ENCODE data around the gene LRRC56.
"Not testable (repeated sequence)": the region's sequence is repeated elsewhere in the genome, so short reads cannot be mapped to it uniquely, and the experiment has no call there.

Gene LRRC56

DNA sequence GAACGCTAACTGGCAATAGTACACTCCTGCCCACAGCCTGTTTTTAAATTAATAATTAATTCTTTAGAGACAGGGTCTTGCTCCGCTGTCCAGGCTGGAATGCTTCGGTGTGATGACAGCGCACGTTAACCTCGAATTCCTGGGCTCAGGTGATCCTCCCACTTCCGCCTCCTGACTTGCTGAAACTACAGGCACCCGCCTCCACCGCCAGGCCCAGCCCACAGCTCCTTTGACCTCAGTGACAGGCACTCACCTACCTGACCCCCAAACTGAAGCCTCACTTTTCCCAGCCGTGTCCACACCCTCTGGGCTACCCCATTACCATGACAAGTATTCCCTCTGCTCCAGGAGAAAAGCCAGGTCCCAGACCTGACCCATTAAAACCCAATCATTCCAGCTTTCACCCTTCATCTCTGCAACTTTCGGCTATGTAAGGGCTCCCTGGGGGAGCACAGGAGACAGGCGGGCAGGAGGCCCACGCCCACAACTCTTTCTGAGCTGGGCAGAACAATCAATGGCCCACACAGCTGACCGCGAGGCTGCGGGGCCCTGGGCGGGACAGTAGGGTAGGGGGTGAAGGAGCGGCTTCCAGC, 22.5 kb downstream of the LRRC56 start:
- DNase-seq (ENCODE audit: low read depth) = no peak

DNA sequence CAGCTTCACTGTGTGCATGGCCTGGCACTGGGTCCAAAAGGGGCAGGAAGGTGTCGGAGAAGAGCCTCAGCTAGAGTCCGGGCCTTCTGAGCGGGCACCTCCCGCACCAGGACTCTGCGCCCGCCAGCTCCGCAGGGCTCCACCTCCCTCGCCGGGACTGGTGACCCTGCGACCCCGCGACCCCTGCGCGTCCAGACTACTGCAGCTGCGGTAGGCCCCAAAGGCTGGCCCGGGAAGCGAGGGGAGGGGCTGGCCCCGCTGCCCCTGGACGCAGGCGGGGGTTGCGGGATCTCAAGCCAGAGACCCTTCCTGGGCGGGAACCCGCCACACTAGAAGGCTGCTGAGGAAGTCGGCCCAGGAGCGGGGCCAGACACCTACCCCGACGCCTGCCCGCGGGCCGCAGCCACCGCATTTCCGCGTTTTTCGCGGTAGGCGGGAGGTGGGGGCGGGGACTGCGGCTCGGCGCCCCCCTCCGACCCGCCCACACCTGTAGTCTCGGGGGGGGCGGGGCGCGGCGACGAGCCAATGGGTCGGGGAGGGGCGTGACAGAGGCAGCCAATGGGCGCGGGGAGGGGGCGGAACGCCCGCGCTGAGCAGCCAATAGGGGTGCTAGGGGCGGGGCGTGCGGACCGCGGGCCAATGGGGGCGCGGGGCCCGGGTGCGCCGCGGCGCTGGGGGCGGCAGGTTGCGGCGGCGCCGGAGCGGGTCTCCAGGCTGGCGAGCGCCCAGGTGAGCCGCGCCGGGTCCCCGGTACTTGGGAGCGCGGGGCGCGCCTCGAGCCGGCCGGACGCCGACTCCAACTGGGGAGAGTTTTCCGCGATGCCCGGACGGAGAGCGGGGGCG, 23.2 kb downstream of the LRRC56 start, which contains the start of the genes LMNTD2 and RASSF7:
LMNTD2 (minus strand) TSS at position 434 of the 843 bp plus-strand sequence; CDS start at position 412, 22 bp downstream.
RASSF7 (plus strand) TSS at position 666 of the 843 bp plus-strand sequence. CDS start 799 bp downstream, outside the sequence.
- DNase-seq (ENCODE audit: low read depth) = peak; percentile 93

DNA sequence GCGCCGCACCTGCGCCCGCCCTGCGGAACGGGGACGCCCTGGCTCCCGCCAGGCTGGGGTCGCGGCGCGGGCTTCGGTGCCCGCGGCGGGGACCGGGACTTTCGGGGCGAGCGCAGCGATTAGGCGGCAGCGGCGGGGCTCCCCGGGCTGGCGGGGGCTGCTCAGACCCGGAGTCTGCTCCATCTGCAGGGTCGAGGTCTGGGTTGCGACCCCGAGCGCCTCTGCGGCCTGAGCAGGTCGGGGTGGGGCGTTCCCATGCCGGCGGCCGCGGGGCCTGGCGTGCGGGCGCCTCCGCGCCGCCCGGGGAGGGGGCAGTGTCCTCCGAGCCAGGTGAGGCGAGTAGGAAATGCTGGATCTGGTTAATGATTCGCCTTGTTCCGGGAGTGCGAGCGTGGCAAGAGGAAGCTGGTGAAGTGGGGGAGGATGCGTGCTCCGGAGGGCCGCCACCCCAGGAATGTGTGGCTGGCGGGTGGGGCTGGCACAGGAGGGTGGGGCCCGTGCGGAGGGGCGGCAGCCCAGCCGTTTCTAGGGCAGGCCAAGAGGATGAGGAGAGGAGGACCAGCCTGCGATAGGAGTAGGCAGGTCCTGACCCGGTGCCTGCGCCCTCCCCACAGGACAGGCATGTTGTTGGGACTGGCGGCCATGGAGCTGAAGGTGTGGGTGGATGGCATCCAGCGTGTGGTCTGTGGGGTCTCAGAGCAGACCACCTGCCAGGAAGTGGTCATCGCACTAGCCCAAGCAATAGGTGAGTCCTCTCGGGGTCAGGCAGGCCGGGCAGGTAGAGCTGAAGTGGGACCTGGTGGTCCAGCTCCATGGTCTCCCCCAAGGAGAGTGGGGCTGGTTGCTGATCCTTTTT, 24.0 kb downstream of the LRRC56 start:
- no peak for DNase-seq (ENCODE audit: low read depth)

DNA sequence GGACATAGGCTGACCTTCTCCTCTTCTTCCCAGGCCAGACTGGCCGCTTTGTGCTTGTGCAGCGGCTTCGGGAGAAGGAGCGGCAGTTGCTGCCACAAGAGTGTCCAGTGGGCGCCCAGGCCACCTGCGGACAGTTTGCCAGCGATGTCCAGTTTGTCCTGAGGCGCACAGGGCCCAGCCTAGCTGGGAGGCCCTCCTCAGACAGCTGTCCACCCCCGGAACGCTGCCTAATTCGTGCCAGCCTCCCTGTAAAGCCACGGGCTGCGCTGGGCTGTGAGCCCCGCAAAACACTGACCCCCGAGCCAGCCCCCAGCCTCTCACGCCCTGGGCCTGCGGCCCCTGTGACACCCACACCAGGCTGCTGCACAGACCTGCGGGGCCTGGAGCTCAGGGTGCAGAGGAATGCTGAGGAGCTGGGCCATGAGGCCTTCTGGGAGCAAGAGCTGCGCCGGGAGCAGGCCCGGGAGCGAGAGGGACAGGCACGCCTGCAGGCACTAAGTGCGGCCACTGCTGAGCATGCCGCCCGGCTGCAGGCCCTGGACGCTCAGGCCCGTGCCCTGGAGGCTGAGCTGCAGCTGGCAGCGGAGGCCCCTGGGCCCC, 24.8 kb downstream of the LRRC56 start:
- no peak for DNase-seq (ENCODE audit: low read depth)

DNA sequence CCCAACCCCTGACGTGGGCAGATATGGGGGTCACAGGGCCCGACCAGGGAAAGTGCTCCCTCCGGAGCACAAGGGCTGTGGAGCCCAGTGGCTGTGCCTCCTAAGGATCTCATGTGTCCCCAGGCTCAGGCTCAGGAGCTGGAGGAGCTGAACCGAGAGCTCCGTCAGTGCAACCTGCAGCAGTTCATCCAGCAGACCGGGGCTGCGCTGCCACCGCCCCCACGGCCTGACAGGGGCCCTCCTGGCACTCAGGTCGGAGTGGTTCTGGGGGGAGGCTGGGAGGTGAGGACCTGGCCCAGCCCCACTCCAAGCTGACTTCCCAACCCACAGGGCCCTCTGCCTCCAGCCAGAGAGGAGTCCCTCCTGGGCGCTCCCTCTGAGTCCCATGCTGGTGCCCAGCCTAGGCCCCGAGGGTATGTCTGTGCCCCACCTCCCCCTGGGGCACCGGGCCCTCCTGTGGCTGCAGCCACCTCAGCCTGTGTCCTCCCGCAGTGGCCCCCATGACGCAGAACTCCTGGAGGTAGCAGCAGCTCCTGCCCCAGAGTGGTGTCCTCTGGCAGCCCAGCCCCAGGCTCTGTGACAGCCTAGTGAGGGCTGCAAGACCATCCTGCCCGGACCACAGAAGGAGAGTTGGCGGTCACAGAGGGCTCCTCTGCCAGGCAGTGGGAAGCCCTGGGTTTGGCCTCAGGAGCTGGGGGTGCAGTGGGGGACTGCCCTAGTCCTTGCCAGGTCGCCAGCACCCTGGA, 25.9 kb downstream of the LRRC56 start:
- DNase-seq (ENCODE audit: low read depth) = no peak

DNA sequence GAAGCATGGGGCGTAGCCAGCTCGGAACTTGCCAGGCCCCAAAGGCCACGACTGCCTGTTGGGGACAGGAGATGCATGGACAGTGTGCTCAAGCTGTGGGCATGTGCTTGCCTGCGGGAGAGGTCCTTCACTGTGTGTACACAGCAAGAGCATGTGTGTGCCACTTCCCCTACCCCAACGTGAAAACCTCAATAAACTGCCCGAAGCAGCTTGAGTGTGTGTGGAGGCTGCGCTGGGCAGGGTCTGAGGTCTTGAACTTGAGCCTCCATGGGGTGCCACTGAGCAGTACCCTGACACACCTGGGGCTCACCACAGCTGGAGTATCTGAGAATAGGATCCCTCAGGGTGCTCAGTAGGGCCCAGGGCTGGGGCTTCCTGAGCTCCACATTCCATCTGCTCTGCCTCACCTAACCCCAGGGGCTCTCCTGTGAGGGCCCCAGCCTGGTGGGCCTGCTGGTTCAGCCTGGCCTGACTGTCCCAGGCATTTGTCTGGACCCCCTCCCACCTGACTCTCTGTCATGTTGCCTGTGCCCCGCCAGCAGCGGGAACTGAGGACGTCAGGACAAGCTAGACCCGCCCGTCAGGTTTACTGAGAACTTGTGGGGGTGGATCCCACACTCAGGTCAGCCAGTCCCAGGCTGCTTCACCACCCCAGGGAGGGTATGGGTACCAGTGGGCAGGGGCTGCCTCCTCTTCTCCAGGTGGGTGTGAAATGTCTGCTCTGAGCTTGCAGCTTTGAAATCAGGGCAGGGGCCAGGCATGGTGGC, 26.7 kb downstream of the LRRC56 start:
- no peak for DNase-seq (ENCODE audit: low read depth)

DNA sequence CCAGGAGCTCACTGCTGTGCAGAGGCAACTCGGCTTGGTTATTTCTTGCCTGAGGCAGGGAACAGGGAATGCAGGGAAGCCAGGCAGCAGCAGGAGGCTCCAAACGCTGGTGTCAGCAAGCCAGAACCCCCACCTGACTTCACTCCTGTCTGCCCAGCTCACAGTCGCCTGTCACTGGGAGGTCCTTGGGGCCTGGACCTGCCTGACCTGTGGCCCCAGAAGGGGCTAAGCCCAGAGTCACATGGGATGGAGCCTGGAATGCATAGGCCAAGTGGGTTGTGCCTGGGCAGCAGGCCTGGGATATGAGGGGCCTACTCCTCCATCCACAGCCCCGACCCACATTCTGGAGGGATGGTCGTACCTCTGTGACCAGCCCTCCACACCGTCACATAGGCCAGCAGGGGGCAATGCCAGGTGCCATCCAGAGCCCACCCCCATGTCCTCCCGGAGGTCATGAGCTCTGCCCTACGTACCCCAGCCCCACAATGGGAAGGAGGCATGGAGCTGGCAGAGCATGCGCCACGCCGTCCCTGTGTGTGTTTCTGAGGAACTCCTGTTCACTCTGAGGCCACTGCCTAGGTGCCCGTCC, 28.7 kb downstream of the LRRC56 start:
- no peak for DNase-seq (ENCODE audit: low read depth)

DNA sequence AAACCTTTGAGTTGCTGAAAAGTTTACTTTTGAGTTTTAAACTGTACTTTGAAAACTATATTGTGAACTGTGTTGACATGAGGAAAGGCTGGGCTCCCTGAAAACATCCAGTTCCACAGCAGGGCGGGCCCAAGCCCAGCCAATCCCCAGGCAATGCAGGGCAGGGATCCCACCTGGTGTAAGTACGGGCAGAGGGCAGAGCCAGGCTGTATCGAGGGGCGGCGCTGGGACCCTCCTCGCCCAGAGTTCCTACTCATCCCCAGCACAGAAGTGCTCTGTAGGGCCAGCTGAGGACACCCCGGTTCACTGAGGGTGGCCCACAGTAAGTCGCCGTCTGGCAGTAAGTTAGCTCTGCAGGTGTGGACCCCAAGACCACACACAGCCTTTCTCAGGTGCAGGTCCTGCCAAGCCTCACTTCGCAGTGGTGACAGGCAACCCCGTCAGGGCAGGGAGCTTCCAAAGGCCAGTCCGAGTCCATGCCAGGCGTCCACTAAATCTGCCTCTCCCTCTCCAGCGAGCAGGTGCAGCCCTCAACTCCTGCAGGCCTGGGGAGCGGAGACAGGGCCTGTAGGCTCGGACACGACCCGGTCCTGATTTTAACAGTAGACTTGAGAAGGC, 29.8 kb downstream of the LRRC56 start:
- DNase-seq (ENCODE audit: low read depth) = no peak

DNA sequence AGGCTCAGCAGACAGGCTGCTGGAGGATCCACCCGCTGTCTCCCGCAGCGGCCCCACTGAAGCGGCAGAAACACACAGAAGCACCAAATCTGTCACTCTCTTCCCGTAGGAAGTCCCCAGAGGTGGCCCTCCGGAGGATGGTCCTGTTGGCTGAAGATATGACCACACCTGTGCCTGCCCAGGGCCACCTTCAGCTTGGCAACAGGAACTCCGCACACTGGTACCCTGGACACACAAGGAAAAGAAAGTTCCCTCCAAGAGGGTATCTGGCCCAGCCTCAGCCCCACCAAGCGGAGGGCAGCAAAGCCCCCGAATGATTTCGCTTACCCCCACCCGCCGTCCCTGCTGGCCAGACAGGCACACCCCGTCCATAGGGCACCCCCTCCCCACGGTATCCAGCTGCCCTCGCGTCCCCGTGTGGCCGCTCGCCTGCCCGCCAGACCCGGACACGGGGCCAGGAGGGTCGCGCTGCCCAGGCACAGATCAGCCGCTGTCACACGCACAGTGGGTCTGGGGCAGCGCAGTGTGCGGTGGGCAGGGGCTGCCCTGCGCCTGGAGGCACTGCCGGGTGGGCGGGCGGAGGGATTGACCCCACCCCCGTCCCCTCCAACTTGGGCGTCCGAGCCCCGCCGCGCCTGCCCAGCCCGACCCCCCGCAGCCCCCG, 30.4 kb downstream of the LRRC56 start:
- no peak for DNase-seq (ENCODE audit: low read depth)

DNA sequence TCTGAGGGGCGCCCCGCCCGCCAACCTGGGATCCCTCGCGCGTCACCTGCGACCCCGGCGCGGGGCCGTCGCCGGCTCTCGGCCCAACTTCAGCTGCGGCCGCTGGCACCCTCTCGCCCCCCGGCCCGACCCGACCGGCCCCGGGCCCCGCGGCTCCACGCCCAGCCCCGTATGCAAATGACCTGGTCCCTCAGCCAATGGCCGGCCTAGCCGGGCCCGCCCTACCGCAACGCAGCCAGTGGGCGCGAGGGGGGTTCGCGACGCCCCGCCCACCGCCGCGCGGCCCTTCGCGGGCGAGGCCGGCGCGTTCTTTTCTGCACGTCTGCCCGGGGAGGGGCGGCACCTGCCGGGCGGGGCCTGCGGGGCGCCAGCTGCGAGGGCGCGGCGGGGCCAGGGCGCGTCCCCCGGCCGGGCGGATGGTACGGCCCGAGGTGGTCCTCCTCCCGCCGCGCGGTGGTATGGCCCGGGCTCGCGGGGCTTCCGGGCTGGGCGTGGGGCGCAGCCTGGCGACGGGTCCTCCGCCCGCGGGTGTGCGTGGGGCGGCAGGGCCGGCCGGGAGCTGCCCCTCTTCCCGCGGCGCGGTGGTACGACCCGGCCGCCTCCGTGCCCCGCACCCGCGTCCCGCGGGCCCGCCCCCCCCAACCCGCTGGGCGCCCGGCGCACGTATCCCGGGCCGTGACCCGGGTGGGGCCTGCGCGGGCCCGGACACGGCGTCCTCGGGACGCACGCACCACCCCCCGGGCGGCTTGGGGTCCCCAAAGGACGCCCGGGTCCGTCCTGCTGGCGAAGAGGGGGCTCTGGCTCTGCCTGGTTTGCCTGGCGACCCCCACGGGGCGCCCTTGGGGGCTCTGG, 31.2 kb downstream of the LRRC56 start:
- peak; percentile 77 for DNase-seq (ENCODE audit: low read depth)

DNA sequence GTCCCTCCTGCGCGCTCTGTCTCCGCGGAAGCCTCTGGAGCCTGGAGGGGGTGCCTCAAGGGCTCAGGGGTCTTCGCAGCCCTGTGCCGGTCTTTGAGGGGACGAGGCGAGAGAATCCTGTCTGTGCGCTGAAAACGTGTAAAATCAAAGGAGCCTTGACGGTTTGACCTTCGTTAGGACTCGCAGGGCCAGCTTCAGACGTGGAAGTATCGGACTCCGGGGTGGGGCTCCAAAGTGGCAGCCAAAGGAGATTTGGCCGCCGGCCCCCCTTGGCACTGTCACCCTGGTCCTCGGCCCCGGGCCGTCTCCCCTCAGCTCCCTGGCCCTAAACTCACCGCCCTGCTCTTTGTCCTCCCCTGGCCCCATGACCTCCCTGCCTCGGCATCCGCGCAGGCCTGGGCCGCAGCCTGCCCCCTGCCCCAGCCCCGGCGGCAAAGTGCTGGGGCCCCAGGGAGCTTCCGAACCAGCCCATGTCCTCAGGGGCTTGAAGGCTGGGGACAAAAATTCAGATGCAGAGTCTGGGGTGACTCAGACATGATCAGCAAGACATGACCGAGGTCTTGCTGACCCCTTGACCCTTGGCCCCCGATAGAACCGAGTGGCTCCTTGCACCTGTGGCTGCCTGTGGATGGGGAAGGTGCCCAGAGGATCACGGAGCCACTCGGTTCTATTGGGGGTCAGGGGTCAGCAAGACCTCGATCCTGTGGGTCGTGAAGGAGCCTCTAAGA, 32.0 kb downstream of the LRRC56 start:
- DNase-seq (ENCODE audit: low read depth) = no peak

DNA sequence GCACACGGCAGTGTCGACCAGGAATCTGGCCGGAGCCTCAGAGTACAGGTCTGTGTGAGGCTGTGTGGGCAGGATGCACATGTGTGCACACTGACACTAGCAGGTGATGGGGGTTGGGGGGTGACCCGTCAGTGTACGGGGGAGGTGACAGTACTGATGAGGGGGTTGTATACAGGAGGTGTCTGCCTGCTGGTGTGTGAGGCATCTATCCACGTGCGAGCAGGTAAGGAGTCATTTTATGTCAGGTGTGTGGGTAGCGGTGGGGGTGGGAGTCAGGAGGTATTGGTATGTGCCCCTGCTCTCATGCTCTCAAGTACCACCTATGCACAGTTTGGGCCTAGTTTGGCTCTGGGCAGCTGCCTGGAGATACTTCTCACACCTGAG, 34.5 kb downstream of the LRRC56 start:
- DNase-seq (ENCODE audit: low read depth) = no peak

DNA sequence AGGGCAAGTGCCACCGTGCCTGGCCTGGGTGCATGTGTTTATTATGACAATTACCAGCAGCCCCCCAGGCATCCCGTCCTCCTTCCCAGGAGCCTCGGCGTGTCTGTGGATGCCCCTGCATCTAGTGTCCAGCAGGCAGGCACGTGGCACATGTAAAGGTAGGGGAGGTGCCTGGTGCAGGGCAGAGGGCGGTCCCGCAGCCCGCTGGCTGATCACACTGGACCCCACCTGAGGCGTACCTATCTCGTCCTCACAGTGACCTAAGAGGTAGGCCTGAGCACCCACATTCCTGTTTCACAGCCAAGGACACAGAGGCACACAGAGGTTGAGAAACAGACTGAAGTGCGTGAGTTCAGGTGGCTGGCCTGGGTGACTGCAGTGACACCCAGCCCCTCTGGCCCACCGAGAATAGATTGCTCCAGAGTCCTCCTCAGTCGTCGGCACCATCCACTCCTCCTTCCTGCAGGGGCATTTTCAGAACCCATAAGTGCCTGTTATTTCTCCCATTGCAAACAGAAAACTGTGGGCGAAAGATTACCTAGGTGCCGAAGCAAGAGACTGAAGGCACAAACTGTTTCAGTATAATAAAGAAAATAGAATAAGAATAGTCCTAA, 35.9 kb downstream of the LRRC56 start:
- no peak for DNase-seq (ENCODE audit: low read depth)

DNA sequence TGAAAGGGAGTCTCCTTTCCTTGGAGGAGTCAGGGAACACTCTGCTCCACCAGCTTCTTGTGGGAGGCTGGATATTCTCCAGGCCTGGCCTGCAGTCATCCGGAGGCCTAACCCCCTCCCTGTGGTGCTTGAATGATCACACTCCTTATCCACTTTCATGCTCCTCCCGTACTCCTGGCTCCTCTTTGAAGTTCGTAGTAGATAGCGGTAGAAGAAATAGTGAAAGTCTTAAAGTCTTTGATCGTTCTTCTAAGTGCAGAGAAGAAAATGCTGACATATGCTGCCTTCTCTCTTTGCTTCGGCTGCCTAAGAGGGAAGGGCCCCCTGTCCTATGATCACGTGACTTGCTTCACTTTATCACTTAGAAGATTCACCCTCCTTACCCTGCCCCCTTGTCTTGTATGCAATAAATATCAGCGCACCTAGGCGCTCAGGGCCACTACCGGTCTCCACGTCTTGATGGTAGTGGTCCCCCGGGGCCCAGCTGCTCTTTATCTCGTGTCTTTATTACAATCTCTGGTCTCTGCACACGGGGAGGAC, 36.8 kb downstream of the LRRC56 start:
- DNase-seq (ENCODE audit: low read depth) = not testable (repeated sequence)

DNA sequence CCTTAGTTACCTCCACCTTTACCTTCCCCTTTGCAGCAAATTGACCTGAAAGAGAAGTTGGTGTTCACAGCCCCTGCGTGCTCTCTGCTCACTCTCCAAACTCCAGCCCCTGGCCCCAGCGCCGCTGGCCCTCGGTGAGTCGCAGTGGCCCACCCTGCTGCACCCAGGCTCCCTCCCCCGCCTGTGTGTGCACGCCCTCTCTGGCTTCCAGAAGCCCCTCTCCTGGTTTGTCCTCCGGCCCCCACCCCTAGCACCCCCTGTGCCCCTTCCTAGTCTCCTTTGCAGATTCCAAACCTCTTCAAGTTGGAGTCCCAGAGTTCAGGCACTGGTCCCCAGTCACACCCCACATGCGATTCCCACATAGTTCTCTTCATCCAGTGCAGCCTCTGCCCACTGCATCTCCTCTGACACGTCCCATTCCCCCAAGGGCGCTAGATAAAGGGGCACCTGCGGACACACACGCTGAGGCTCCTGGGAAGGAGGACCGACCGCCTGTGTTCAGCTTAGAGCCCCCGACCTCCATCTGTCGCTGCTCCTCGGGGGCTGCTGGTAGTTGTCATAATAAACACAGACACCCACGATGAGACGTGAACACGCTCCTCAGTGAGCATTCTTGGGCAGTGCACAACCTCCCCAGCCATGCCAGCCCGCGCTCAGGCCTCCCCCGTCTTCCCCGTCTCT, 37.4 kb downstream of the LRRC56 start:
- no peak for DNase-seq (ENCODE audit: low read depth)

DNA sequence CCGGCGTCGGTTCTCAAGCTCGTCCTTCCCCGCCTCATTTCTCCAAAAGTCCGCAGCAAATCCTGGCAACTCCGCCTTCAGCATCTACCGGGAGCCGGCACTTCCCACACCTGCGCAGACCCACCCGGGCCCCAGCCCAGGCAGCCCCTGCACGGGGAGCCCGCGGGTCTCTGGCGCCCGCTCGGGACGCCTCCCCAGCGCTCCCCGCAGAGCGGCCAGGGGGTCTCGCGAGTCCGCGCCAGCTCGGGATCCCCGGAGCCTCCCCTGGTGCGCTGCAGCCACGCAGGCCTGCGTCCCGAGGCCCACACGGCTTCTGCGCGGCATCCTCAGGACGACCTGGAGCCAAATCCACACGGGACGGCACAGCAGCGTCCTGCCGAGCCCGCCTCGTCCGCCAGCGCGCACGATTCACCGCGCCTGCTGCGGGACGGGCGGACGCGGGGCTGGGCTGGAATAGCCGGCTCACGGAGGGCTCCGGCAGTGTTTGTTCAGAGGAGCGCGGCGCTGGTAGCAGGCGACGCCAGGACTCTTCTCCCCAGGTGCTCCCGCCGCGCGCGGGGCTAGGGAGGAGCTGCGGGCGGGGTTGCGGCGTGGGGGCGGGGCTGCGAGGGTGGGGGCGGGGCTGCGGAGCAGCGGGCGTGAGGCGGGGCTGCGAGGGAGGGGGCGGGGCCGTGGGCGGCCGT, 38.1 kb downstream of the LRRC56 start:
- no peak for DNase-seq (ENCODE audit: low read depth)
